Spleen (tissue), 7 donors: ENCODE results near the gene KCNK13.

ENCODE experiments used
- POLR2A ChIP-seq, 3 donors: fragments of 450-650 bp; IDR thresholded peaks; one replicate each; pipeline ENCODE4 v1.5.1; 2017; ENCODE audit warnings: antibody characterized with exemption in 3 of 3, mild to moderate bottlenecking in 1 of 3
- POLR2AphosphoS5 ChIP-seq, 3 donors: sonication (generic); formaldehyde crosslinking; IDR thresholded peaks; one replicate each; pipeline ENCODE4 v1.5.1; 2017; ENCODE audit warnings: antibody characterized with exemption in 3 of 3
- TF ChIP-seq, protein P1 (sequence below), 11 experiments: fragments of 200-600 bp in 7 of 11; fragments of 450-650 bp in 4 of 11; sonication (generic) in 4 of 11; IDR thresholded peaks in 8 of 11; conservative IDR thresholded peaks in 3 of 11; 1 replicate in 7 of 11; 2 replicates in 4 of 11; pipeline versions ENCODE4 v1.4.0 to v1.8.0; 2016 to 2021; ENCODE audit warnings: antibody characterized with exemption in 11 of 11, inconsistent platforms in 4 of 11, mild to moderate bottlenecking in 1 of 11
- donor health status: DM: no; HTN: no; CAD: no; lungs with moderate emphysema.
- donor health status: DM: no; HTN: no; CAD: no.
- donor health status: DM: no; HTN: no; CAD: no.

DNA sequence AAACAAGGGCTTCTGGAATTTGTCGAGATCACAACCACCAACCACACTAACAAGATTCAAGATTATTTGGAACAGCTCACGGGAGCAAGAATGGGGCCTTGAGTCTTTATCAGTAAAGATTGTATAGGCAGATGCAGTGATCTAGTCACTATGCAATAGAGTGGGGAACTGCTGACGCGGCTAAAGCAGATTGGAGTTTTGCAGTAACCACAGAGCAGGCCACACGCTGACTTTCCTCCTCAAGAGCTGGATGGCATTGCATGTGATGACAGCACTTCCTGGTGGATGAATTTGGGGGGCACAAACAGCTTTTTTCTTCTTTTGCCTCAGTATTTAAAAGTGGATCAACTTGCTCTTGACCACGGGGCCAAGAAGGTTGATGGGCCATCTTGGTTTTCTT, 46.0 kb downstream of the KCNK13 start:
- TF ChIP-seq, protein P1, sequence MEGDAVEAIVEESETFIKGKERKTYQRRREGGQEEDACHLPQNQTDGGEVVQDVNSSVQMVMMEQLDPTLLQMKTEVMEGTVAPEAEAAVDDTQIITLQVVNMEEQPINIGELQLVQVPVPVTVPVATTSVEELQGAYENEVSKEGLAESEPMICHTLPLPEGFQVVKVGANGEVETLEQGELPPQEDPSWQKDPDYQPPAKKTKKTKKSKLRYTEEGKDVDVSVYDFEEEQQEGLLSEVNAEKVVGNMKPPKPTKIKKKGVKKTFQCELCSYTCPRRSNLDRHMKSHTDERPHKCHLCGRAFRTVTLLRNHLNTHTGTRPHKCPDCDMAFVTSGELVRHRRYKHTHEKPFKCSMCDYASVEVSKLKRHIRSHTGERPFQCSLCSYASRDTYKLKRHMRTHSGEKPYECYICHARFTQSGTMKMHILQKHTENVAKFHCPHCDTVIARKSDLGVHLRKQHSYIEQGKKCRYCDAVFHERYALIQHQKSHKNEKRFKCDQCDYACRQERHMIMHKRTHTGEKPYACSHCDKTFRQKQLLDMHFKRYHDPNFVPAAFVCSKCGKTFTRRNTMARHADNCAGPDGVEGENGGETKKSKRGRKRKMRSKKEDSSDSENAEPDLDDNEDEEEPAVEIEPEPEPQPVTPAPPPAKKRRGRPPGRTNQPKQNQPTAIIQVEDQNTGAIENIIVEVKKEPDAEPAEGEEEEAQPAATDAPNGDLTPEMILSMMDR (IDR thresholded peaks at IDR 0.05 in 8 of 11, conservative IDR thresholded peaks at IDR 0.05 in 3 of 11): no peak
- TF ChIP-seq POLR2A (IDR thresholded peaks at IDR 0.05) (no peak), POLR2AphosphoS5 (IDR thresholded peaks at IDR 0.05) (no peak)
